NCI-H146 treated with DMSO at 0.1 percent for 48 hours (cell line): Measurements from ENCODE around the gene CD2.
"Not testable (repeated sequence)": the region's sequence is repeated elsewhere in the genome, so short reads cannot be mapped to it uniquely, and the experiment has no call there.

Experiments
- DNase-seq: peaks from one replicate; lab custom pipeline; 2025; ENCODE audit not compliant: unreplicated experiment; lab: John Stamatoyannopoulos, UW

Gene CD2

GRCh38 chr1:116731439-116731838 lies 22.8 kb upstream of the CD2 start:
- DNase-seq: no peak

- DNase-seq: no peak
Measured at GRCh38 chr1:116732726-116733125, 21.5 kb upstream of the CD2 start.

- DNase-seq: no peak
Measured at GRCh38 chr1:116733476-116734365, 20.5 kb upstream of the CD2 start.

GRCh38 chr1:116735246-116735645 lies 19.0 kb upstream of the CD2 start:
- DNase-seq: no peak

- DNase-seq: peak; percentile 10
Measured at GRCh38 chr1:116737020-116737854, 17.0 kb upstream of the CD2 start.

- no peak for DNase-seq
Measured at GRCh38 chr1:116737855-116738321, 16.3 kb upstream of the CD2 start.

- DNase-seq: no peak
Measured at GRCh38 chr1:116738673-116739370, 15.4 kb upstream of the CD2 start.

GRCh38 chr1:116739371-116740012 lies 14.7 kb upstream of the CD2 start:
- DNase-seq: no peak

- DNase-seq: no peak
Measured at GRCh38 chr1:116740296-116740695, 13.9 kb upstream of the CD2 start.

GRCh38 chr1:116740746-116741145 lies 13.5 kb upstream of the CD2 start:
- no peak for DNase-seq

GRCh38 chr1:116741836-116742565 lies 12.2 kb upstream of the CD2 start:
- DNase-seq: no peak

- no peak for DNase-seq
Measured at GRCh38 chr1:116743535-116743934, 10.7 kb upstream of the CD2 start.

GRCh38 chr1:116748272-116748671 lies 6.0 kb upstream of the CD2 start:
- DNase-seq: no peak

- DNase-seq: no peak
Measured at GRCh38 chr1:116751146-116751545, 3.1 kb upstream of the CD2 start.

- no peak for DNase-seq
Measured at GRCh38 chr1:116751621-116752020, 2.6 kb upstream of the CD2 start.

- DNase-seq: no peak
Measured at GRCh38 chr1:116753312-116753711, 918 bp upstream of the CD2 start.

- no peak for DNase-seq
Measured at GRCh38 chr1:116755066-116755465, 836 bp downstream of the CD2 start.

GRCh38 chr1:116755681-116756080 lies 1.5 kb downstream of the CD2 start:
- no peak for DNase-seq

GRCh38 chr1:116756092-116756491 lies 1.9 kb downstream of the CD2 start:
- DNase-seq: not testable (repeated sequence)

- not testable (repeated sequence) for DNase-seq
Measured at GRCh38 chr1:116758456-116758815, 4.2 kb downstream of the CD2 start.
